Neuron (in vitro differentiated cells): Measurements from ENCODE around the gene C17orf50.

Experiments
- H2AFZ ChIP-seq: one replicate; pipeline ENCODE4 v1.6.1; 2013; ENCODE audit warnings: low read depth, mild to moderate bottlenecking, inconsistent platforms, low read length, moderate library complexity
- H3K27me3 ChIP-seq: one replicate; pipeline ENCODE4 v1.6.1; 2013; ENCODE audit warnings: low read length; ENCODE audit not compliant: insufficient read depth
- H3K36me3 ChIP-seq: one replicate; pipeline ENCODE4 v1.6.1; 2013; ENCODE audit warnings: low read length; ENCODE audit not compliant: insufficient read depth
- H3K4me1 ChIP-seq: one replicate; pipeline ENCODE4 v1.6.1; 2013; ENCODE audit warnings: low read length; ENCODE audit not compliant: insufficient read depth
- H3K4me3 ChIP-seq: 2 replicates; pipeline ENCODE4 v1.5.1; 2013; ENCODE audit warnings: mild to moderate bottlenecking, low read length, moderate library complexity
- H3K9me3 ChIP-seq: one replicate; pipeline ENCODE4 v1.6.1; 2013; ENCODE audit warnings: low read length

The C17orf50 gene

DNA sequence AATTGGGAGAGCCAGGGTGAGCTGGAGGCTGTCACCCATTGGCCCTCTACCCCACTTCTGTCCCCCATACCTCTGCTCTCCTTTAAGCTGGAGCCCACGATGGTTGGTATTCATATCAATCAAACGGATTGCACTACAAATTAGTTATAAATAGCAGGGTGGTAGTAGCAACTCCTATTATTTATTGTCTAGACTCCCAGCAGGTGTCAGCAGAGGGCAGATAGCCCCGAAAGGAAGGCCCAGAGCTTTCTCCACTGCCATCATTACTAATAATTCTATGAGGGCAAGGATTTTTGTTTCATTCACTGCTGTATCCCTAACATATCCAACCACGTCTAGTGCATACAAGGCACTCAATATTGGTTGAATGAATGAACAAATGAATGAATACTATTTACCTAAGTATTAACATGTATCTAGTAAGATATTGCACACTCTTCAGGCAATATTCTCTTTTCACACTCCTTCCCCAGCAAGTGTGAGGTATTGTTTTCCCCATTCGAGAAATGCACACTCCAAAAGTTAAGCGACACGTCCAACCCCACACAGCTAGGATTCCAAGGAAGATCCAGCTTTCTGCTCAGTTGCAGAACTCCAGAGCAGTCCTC is 6.3 kb downstream of the C17orf50 start:
- no peak overlapping the region for H2AFZ ChIP-seq
- H3K9me3 ChIP-seq: no peaks in the 10 kb centered on the region
- no peaks in the 10 kb centered on the region for H3K36me3 ChIP-seq
- H3K4me3 ChIP-seq: no peak overlapping the region
- no peaks in the 10 kb centered on the region for H3K27me3 ChIP-seq
- peaks cover 14% of the 10 kb centered on the region for H3K4me1 ChIP-seq

DNA sequence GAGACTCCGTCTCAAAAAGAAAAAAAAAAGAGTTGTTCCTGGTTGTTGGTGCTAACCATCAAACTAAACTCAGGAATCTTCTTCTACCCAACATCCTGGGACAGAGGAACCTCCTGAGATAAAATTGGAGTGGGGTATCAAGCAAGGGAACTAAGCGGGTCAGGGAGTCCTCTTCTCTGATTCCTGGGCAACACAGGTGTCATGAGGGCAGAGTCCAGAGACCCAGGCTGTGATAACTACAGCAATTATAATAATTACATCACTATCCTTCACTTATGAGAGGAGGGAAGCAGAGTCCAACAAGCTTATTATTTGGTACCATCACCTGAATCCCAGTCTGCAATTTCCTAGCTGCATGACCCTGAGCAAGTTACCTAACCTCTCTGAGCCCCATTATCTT is 8.1 kb downstream of the C17orf50 start:
- no peaks in the 10 kb centered on the region for H3K27me3 ChIP-seq
- H2AFZ ChIP-seq: no peak overlapping the region
- no peak overlapping the region for H3K4me3 ChIP-seq
- no peaks in the 10 kb centered on the region for H3K9me3 ChIP-seq
- peaks cover 16% of the 10 kb centered on the region for H3K4me1 ChIP-seq
- no peaks in the 10 kb centered on the region for H3K36me3 ChIP-seq

GRCh38 chr17:35769895-35770486 is 9.3 kb downstream of the C17orf50 start:
- H3K4me1 ChIP-seq: peaks cover 20% of the 10 kb centered on the region
- no peak overlapping the region for H3K4me3 ChIP-seq
- H3K27me3 ChIP-seq: no peaks in the 10 kb centered on the region
- H3K36me3 ChIP-seq: no peaks in the 10 kb centered on the region
- H3K9me3 ChIP-seq: no peaks in the 10 kb centered on the region
- H2AFZ ChIP-seq: no peak overlapping the region

GRCh38 chr17:35773129-35773528 is 12.4 kb downstream of the C17orf50 start:
- H3K36me3 ChIP-seq: no peaks in the 10 kb centered on the region
- no peak overlapping the region for H2AFZ ChIP-seq
- no peak overlapping the region for H3K4me3 ChIP-seq
- peaks cover 7% of the 10 kb centered on the region for H3K4me1 ChIP-seq
- peaks cover 9% of the 10 kb centered on the region for H3K27me3 ChIP-seq
- H3K9me3 ChIP-seq: no peaks in the 10 kb centered on the region

DNA sequence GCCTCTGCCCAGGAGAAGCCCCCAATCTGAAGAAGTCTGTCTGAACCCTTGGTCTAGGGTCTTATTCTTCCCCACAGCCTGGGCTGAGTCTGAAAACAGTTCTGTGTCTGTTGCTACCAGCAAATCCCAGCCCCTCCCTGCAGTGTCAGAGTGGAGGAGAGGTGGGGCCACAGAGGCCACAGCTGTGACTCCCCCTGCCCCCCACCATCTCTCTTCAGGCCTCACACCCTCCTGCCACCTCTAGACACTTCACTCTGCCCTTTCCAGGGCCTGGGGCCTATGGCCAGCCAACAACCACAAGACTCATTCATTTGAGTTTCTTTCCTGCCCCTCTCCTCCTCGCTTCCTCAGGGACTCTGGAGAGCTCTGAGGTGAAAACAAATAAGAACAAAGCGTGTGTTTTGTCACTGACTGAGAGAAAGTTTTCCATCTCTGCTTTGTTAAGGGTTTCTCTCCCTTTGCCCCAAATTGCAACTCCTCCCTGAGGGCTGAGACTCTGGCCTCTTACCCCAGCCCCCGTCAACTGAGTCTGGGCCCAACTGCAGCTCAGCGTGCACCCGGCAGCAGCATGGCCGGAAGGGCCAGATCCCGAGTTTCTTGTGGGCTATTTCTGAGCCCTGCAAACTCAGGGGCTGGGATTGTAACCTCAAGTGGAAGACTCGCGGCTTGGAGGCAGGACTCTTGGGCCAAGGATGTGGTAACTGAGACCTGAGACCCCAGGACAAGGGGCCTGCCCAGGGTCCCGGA is 13.2 kb downstream of the C17orf50 start:
- Histone ChIP-seq H3K27me3 (peaks cover 10% of the 10 kb centered on the region), H2AFZ (peak overlapping the region; percentile 40), H3K4me3 (no peak overlapping the region), H3K4me1 (peaks cover 7% of the 10 kb centered on the region), H3K36me3 (no peaks in the 10 kb centered on the region), H3K9me3 (no peaks in the 10 kb centered on the region)

DNA sequence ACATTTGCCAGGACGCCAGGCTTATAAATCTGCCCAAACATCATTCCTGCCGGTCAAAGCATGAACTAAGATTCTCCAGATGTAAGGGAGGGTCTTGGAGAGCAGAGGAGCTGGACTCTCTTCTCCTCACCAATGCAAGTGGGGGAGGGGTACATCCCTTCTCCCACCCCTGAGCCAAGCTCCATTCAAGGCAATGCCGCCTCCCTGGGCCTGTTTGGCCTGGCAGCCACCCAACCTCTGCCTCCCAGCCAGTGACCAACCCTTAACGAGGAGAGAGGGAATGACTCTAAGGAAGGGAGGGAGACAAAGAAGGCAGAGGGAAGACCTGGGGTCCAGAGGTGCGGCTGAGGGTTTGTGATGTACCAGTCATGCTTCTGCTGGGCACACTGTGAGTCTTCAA is 13.8 kb downstream of the C17orf50 start:
- no peak overlapping the region for H3K4me3 ChIP-seq
- H3K36me3 ChIP-seq: no peaks in the 10 kb centered on the region
- H3K9me3 ChIP-seq: no peaks in the 10 kb centered on the region
- H3K27me3 ChIP-seq: peaks cover 13% of the 10 kb centered on the region
- no peak overlapping the region for H2AFZ ChIP-seq
- H3K4me1 ChIP-seq: peaks cover 7% of the 10 kb centered on the region

DNA sequence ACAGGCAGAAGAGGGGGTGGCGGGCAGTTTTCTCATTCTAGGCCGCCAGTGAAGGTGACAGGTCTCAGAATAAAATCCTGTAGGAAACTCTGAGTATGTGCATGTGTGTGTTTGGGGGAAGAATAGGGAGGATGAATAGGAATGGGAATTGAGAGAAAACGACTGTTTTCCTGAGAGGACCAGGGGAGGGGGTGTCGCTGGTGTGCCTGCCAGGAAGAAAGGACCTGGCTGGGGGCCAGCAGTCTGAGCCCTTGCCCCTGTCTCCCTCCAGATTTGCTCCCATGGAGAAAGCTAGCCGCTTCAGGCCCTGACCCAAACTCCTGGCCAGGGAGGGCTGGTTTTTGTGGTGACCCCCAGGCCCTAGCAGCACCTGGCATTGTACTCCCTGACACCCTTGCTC is 14.4 kb downstream of the C17orf50 start:
- Histone ChIP-seq H3K27me3 (peaks cover 13% of the 10 kb centered on the region), H2AFZ (no peak overlapping the region), H3K4me1 (peaks cover 7% of the 10 kb centered on the region), H3K4me3 (no peak overlapping the region), H3K36me3 (no peaks in the 10 kb centered on the region), H3K9me3 (no peaks in the 10 kb centered on the region)

DNA sequence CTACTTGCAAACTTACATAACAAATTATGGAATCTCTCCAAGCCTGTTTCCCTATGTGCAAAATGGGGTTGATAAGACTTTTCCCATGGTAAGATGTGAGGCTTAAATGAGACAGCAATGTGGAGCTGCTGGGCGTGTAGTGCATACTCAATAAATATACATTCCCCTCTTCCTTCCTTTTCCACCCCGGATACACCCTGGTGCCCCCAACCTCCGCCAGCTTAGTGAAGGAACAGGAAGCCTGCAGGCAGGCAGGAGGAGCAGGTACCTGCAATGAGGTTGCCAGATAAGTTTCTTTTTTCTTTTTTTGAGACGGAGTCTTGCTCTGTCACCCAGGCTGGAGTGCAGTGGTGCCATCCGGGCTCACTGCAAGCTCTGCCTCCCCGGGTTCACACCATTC is 14.9 kb downstream of the C17orf50 start:
- no peaks in the 10 kb centered on the region for H3K36me3 ChIP-seq
- H3K27me3 ChIP-seq: peaks cover 13% of the 10 kb centered on the region
- no peak overlapping the region for H2AFZ ChIP-seq
- H3K9me3 ChIP-seq: no peaks in the 10 kb centered on the region
- H3K4me3 ChIP-seq: no peak overlapping the region
- H3K4me1 ChIP-seq: peaks cover 7% of the 10 kb centered on the region

DNA sequence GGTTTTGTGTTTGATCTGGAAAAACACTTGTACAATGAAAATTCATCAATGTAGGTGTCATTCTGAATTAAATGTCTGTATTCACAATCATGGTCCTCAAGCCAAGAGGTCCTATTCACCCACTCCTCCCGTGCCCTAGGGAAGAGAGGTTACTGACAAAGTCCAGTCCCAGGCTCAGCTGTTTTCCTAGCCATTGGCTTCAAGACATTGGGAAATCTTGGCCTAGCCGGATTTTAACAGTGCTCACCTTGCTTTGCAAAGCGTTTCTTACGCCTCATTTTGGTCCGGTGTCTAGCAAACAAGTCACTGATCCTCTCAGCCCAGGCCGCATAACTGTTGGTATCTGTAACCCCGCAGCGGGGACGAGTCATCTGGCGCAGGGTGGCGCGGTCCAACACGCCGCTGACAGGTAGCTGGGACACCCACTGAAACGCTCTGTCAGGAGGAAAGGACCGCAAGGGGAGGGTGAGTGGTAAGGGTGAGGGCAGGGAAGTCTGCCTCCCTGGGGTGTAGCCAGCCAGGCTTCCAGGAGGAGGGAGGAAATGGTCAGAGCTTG is 18.0 kb downstream of the C17orf50 start:
- no peaks in the 10 kb centered on the region for H3K36me3 ChIP-seq
- peaks cover 6% of the 10 kb centered on the region for H3K4me1 ChIP-seq
- H2AFZ ChIP-seq: no peak overlapping the region
- peaks cover 29% of the 10 kb centered on the region for H3K27me3 ChIP-seq
- no peak overlapping the region for H3K4me3 ChIP-seq
- no peaks in the 10 kb centered on the region for H3K9me3 ChIP-seq

- Histone ChIP-seq H3K9me3 (no peaks in the 10 kb centered on the region), H3K36me3 (no peaks in the 10 kb centered on the region), H2AFZ (no peak overlapping the region), H3K4me3 (no peak overlapping the region), H3K27me3 (peaks cover 35% of the 10 kb centered on the region), H3K4me1 (no peaks in the 10 kb centered on the region)
Observed at GRCh38 chr17:35780950-35781349, 20.3 kb downstream of the C17orf50 start.

DNA sequence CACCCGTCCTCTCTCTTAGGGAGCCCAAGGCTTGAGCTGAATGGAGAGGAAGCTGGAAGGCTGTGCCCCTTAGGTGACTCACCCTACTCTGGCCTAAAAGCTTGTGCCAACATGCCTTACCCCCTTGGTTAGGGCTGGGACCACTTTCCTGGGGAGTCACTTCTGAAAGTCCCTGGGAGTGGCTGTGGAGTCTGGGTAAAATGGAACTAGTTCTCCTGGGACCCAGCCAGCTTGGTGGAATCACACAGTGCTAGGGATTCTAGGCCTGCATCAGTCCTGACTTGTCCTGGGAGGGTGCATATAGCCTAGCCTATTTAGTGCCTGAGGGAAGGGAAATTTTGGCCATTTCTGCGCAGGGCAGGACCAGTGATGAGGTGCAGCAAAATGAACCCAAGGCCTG is 24.2 kb downstream of the C17orf50 start:
- H3K4me1 ChIP-seq: no peaks in the 10 kb centered on the region
- no peak overlapping the region for H3K4me3 ChIP-seq

GRCh38 chr17:35786941-35787432 is 26.3 kb downstream of the C17orf50 start:
- Histone ChIP-seq H3K4me1 (no peaks in the 10 kb centered on the region), H3K36me3 (no peaks in the 10 kb centered on the region), H3K9me3 (no peaks in the 10 kb centered on the region), H3K4me3 (no peak overlapping the region), H2AFZ (no peak overlapping the region), H3K27me3 (peaks cover 35% of the 10 kb centered on the region)

More for the DNA sequence above, 24.2 kb downstream of the C17orf50 start:
- no peak overlapping the region for H2AFZ ChIP-seq
- H3K36me3 ChIP-seq: no peaks in the 10 kb centered on the region
- H3K27me3 ChIP-seq: peaks cover 36% of the 10 kb centered on the region
- H3K9me3 ChIP-seq: no peaks in the 10 kb centered on the region
